EL (cell line): ENCODE measurements around the gene IQSEC1.

ENCODE experiments used
- DNase-seq: peaks from one replicate; pipeline ENCODE4 v3.0.0-alpha.2; 2016

Gene IQSEC1

DNA sequence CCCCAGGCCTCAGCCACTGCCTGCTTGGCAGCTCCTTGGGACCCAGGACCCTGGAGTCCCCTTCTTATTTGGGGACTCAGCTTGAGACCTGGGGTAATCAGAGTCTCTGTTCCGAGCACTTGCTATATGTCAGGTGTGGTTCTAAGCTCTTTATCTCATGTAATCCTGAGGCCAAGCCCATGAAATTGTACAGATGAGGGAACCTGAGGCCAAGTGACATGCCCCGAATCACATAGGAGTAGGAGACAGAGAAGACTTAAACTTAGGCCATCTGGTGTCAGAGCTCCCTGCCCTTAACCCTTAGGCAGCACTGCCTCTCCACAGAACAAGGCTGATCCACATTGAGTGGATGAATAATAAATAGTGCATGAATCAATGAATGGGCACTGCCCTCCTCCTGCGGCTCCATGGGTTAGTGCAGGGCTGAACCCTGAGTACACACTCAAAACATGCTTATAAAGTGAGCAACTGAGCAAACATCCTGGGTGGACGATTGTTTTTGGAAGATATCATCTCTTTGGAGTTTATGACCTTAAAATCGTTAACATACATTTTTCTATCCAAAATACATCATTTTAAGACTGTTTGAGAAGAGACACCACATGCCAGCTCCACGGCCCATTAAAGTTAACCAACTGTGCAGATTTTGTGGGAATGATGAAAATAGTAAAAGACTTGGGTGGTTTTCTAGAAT, 33.2 kb upstream of the IQSEC1 start:
- DNase-seq: peak; percentile 68

- no peak for DNase-seq
Observed at GRCh38 chr3:13105896-13106250, 32.6 kb upstream of the IQSEC1 start.

GRCh38 chr3:13105181-13105895, 32.1 kb upstream of the IQSEC1 start:
- DNase-seq: no peak

DNA sequence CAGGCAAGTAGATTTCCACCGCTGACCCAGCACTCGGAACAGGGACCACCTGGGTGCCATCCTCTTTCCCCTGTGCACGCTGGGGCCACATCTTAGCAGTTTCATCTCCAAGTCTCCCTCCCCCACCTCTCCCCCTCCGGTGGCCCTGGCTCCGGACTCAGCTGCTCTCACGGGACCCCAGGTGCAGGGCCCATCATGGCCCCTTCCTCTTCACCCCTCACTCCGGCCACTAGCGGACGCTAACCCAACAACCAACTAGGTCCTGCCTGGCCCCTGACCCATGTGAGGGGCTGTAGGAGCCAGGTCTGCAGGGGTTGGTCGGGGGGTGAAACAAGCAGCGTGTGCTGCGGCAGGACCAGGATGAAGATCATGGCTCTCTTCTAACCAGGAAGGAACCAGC, 31.3 kb upstream of the IQSEC1 start:
- no peak for DNase-seq

GRCh38 chr3:13103416-13104058, 30.3 kb upstream of the IQSEC1 start:
- DNase-seq: no peak

DNA sequence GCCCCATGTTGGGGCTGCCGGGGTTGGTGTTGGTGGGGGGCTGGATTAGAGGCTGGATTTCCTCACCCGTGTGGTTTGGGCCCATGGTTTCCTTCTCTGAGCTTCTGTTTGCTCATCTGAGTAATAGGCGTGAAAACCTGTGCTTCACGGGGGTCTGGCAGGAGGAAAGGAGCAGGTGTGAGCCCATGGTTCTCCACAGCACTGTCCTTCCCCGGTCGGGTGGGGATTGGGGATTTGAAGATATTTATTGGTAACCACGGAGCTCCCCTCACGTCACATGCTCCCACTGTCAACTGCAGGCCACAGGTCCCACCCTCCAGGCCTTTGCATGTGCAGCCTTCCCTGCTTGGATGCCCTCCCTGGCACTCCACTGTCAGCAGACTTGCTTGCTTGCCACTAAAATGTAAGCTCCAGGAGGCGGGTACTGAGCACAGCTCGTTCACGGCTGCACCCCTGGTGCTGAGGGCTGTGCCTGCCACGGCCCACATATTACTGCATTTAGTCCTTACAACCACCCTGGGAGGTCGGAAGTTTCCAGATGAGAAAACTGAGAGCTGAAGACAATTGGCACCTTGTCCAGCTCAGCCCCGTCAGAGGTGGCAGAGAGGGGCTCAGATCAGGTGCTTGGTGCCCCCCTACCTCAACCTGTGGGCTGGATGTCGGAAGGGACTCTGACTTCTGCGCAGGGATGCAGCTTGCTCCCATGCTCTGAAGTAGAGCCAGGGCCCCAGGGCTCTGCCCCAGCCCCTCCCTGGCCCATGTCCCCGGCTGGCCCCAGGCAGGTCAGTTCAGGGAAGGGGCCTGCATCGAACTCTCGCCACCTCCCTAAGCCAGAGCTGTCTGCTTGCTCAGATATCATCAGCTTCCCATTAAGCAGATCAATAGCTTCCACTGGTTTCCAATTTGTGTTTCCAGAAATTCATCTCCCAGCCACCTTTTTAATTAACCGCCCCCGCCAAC, 29.4 kb upstream of the IQSEC1 start:
- DNase-seq: no peak

- DNase-seq: no peak
Observed at GRCh38 chr3:13099707-13100106, 26.5 kb upstream of the IQSEC1 start.

DNA sequence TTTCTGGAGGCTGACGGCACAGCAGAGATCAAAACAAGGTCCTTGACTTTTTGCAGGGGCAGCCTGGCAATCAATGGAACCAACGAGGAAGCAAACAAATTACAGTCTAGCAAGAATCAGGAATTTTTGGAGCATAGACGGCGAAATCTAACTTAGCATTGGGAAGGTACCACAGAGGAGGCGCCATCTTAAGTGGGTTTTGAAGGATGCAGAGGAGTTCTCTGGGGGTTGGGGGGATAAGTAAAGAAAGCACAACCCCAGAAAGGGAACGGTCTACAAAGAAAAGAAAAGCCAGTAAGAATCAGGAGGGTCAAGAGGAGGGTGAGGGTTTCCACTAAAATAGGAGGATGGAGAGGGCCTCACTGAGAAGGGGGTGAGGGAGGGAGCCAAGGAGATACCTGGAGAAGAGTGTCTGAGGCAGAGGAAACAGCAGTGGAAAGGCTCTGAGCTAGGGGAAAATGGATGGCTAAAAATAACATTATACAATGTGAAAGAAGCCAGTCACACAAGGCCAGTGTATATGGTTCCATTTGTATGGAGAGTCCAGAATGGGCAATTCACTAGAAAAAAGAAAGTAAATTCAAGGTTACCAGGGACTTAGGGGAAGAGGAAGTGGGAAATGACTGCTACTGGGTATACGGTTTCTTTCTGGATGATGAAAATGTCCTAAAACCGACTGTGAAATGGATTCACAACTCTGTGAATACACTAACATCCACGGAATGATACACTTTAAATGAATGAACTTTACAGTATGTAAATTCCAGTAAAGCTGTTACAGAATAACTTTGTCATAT, 25.2 kb upstream of the IQSEC1 start:
- no peak for DNase-seq

DNA sequence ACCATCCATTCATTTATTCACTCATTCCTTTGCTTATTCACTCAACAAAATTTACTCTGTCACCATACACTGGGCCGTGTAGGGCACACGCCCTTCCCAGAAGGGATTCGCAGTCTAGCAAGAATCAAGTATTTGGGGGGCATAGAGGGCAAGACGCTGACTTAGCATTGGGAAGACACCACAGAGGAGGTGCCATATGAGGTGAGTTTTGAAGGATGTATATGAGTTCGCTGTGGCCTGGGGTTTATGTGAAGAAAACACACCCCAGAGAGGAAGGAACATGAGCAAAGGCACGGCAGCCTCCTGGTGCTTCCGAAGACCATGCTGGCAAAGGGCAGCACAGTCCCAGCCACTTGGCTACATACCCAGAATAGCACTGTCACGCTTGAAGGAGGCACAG, 23.1 kb upstream of the IQSEC1 start:
- no peak for DNase-seq

- no peak for DNase-seq
Observed at GRCh38 chr3:13095408-13095937, 22.2 kb upstream of the IQSEC1 start.

- no peak for DNase-seq
Observed at GRCh38 chr3:13093687-13094086, 20.5 kb upstream of the IQSEC1 start.

GRCh38 chr3:13092621-13093617, 19.7 kb upstream of the IQSEC1 start:
- no peak for DNase-seq

DNA sequence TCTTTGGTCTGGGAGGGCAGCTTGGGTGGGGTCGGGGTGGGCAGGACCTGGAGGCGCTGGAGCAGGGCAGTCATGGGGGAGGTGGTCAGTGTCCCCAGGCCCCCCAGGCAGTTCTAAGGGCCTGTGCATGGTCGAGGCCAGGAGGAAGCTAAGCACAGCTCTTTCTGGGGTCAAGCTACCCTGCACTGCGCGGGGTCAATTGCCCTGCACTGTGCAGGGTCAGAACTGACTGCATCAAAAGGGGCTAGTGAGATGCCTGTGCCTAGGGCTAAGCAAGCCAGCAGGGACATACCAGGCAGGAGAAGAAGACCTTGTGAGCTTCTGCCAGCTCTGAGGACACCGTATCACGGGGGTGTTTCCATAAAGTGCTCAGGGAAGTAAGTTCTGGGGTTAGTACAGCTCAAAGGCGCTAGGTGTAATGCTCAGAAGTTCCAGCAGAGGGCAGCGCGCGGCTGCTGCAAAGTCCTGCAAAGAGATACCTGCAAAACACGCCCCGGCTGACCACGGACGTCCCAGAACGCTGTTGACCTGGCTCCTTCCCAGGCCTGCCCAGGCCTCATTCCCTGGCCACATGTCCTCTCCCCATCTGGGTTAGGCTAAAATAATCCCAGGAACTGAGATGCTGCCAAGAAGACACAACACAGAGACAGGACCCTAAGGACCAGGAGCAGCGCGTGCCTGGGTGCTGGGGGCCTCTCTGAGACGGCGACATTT, 18.8 kb upstream of the IQSEC1 start:
- peak; percentile 65 for DNase-seq

DNA sequence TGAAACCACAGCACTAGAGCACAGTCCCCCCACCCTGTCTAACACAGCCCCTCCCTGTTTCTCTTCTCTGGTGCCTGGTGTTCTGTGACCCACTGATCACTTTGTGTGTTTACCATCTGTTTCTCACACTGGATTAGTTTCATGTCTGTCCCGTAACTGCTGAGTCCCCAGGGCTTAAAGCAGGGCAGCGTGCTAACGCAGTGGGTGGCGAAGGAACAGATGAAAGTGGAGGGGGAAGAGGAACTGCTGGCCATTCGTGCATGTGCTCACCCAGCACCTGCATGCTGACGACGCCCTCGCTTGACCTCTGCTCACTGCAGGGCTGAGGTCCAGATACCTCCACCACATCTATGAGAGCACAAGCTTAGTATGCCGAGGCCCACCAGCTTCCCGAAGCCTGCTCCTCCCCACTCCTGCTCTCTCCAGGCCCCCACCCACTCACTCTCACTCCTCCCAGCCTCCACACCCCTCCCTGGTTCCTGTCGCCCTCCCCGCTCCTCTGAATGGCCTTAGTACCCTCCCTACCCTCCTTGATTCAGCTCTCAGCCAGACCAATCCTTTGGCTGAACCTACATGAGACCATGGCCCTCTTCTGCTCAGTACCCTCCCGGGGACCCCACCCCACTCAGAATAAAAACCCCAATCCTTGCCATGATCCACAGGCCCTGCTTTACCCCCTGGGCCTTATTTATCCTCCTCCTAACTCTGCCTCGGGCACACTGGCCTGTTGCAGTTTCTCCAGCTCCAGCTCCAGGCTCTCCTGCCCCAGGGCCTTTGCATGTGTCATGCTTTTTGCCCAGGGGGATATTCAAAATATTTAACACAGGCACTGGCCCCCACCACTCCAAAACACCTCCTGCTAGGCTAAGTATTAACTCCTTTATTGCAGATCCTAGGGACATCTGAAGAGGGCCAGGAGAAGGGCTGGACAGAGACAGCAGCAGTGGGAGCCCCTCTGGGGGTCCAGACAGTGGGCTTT, 15.1 kb upstream of the IQSEC1 start:
- no peak for DNase-seq

- DNase-seq: no peak
Observed at GRCh38 chr3:13087320-13087990, 14.2 kb upstream of the IQSEC1 start.

DNA sequence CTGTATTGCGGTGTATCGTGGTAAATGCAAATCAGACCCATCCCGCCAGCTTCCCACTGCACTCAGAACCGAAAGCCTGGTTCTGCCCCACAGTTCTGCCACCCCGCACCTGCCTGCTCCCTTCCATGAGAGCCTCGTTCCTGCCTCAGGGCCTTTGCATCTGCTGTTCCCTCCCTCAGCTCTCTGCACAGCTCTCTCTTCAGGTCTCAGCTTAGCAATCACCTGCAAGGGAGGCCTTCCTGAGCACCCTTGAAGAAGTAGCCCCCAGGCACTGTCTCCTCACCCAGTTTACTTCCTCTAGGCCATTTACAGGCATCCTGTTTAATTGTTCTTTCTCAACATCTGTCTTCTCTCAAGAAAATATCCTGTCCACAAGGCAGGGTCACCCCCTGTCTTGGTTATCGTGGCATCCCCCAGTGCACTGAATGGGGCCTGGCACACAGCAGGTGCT, 13.3 kb upstream of the IQSEC1 start:
- DNase-seq: no peak

DNA sequence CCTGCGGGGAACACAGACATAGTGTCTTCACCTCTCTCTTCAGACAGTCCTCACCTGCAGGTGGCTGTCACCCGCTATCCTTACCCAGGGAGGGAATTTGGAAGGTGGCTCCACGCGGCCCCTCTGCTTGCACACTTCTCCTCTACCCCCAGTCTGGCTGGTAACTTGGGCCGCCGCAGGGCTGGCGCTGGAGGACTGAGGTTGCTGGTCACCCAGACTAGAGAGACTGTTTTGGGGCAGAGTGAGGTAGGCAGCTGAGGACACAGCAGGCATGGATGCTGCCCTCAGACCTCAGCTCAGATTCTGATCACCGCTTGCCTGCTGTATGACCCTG, 12.6 kb upstream of the IQSEC1 start:
- no peak for DNase-seq
